ENCODE measurements around the gene BCAN.
"Not testable (repeated sequence)": the region's sequence is repeated elsewhere in the genome, so short reads cannot be mapped to it uniquely, and the experiment has no call there.

Gene BCAN

DNA sequence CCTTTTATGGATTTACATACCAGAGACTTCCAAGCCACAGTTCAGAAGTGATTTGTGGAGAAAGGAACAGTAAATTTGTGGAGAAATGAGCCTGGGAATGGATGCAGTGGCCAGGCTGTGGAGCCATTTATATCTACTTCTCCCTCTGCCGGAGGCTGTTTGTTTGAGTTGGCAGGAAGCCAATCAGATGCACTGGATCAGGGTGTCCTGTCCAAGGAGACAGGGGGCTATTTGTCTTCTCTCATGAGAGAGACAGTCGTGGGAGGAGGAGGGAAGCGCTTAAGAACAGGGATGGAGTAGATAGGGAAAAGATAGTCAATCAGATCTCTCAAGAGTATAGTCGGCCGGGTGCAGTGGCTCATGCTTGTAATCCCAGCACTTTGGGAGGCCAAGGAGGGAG lies 25.5 kb upstream of the BCAN start:
- DNase-seq: no peak

DNA sequence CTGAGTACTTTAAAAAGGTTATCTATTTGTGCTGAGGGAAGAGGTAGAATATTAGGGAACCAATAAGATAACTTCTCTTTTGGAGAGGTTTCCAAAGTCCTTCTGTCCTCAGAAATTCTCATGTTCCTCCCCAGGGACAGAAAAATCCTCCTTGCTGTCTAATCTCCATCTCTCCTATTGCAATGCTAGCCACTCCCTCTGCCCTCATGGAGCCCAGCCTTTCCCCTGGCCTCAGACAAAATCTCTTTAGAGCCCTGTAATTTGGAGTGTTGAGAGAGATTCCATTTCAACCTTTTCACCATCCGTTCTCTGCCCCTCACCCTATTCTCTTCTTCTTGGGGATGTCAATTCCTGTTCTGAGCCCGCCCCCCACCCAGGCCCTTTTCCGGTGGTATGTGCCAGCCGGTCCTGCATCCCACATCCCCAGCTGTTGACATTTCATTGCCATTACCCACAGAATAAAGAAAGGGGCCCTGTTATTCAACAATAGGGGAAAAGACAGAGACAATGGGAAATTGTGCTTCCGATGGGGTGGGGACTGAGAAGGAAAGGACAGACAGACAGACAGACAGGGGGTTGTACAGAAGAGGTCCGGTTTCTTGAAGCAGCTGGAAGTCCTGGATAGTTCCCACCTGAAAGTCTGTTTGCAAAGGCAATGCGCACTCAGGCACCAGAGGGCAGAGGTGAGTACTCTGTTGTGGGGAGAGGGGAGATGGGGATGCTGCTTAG lies 22.9 kb upstream of the BCAN start, which contains the start of gene HAPLN2:
HAPLN2 (plus strand) TSS at position 563 of the 729 bp plus-strand sequence. CDS start 4,076 bp downstream, outside the sequence.
- DNase-seq: no peak

DNA sequence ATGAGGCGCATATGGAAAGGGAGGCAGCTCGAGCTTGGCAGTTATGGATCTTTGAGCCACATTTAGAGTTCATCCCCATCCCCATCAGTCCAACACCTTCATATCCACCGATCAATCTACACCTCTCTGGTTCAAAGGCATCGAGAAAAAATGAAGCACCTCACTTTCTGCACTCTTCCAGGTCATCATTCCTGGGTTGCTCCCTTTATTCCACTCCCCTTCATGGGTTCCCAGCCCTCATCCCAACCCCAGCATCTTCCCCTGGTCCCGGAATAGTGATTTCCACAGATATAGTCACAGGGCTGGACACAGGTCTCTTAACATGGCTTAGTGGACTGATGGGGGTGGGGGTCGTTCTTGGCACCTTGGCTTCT lies 22.3 kb upstream of the BCAN start:
- DNase-seq: no peak

DNA sequence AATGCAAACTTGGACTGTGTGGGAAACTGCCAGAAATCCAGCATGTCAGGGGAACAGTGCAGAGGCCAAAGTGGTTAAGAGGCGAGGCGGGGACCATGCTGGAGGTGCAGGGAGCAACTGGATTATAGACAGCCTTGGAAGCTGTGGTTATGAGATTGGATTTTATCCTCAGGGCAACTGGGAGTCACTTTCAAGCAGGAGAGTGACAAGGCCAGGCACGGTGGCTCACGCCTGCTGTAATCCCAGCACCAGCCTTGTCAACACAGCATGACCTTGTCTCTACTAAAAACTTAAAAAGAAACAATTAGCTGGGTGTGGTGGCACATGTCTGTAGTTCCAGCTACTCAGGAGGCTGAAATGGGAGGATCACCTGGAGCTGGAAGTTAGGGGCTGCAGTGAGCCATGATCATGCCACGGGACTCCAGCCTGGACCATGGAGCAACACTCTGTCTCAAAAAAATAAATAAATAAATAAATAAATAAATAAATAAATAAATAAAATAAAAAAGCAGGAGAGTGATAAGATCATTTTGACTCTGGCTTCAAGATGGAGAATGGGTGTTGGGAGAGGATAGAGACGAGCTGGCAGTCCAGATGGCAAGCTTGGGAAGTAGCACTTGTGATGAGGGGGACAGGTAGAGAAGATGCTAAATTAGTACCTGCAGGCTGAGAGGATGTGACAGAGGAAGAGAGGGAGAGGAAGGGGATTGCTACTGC lies 19.2 kb upstream of the BCAN start:
- DNase-seq: no peak

DNA sequence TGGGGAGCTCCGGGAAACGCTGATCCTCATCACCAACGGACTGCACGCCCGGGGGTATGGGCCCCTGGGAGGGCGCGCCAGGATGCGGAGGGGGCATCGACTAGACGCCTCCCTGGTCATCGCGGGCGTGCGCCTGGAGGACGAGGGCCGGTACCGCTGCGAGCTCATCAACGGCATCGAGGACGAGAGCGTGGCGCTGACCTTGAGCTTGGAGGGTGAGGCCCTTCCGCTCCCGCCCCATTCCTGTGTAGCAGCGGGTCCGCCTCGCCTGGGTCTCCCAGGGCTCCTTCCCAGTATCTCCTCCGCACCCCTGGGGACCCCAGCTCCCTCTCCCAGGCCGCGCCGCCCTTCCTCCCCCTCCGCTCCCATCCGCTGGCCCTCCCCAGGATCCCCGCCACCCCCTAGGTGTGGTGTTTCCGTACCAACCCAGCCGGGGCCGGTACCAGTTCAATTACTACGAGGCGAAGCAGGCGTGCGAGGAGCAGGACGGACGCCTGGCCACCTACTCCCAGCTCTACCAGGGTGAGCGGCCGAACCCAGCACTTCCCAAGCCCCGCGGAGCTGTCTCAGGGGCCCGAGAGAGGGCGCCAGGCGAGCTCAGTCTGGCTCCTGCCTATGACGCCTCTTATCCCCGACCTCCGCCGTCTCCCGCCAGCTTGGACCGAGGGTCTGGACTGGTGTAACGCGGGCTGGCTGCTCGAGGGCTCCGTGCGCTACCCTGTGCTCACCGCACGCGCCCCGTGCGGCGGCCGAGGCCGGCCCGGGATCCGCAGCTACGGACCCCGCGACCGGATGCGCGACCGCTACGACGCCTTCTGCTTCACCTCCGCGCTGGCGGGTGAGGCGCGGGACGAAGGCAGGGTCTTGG lies 17.7 kb upstream of the BCAN start:
- DNase-seq: no peak

DNA sequence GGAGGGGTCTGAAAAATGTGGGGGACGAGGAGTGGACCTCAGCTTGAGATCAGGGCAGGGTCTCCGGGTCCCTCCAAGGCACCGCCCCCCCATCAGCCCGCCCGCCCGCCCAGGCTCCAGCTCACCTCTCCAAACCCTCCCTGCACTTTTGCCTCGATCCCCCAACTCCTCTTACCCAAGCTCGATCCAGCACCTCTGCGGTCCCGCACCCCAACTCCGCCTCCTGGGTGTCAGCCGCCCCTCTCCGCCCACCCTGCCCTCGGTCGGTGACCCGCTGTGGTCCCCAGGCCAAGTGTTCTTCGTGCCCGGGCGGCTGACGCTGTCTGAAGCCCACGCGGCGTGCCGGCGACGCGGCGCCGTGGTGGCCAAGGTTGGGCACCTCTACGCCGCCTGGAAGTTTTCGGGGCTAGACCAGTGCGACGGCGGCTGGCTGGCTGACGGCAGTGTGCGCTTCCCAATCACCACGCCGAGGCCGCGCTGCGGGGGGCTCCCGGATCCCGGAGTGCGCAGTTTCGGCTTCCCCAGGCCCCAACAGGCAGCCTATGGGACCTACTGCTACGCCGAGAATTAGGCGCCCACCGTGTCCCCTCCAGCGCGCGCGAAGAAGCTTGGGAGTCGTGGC lies 17.0 kb upstream of the BCAN start:
- DNase-seq: no peak

DNA sequence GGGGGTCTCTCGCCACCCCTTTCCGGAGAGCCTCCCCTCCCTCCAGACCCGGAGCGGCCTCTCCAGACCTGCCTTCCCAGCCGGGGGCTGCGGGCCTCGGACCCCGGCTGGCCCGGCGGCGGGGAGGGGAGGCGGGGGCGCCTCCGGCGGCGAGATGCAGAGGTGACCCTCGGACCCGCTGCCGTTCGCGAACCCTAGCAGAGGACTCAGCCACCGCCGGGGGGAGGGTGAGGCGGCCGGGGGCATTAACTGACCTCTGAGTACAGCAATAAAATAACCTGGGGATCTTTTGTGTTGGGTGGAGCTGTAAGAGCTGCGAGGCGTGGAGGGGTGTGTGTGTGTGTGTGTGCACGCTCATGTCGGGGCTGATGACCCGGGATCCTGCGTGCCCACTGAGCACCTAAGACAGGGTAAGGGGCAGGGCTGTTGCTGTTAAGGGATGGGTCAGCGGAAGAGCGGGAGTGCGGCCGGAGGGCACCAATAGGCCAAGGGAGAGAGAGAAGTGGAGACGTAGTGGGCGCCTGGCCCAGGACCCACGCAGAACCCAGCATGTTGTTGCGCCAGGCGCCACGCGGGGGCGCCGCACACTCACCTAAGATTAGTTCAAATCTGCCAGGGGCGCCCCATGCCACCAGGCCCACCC lies 16.4 kb upstream of the BCAN start:
- no peak for DNase-seq

DNA sequence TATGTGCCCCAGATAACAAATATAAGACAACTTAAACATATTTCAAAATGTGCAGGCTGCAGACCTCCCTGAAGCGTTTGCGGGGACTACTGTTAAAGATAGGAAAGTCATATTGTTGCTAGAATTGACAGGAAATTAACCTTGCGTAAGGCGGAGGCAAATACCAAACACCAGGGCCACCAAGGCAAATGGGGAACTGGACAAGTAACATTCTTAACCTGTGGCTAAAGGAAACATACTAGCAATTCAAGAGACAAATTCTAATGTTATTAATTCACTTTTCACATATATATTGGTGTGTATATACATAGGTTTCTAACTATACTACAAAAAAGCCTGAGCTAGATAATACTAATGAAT lies 15.9 kb upstream of the BCAN start:
- DNase-seq: no peak

DNA sequence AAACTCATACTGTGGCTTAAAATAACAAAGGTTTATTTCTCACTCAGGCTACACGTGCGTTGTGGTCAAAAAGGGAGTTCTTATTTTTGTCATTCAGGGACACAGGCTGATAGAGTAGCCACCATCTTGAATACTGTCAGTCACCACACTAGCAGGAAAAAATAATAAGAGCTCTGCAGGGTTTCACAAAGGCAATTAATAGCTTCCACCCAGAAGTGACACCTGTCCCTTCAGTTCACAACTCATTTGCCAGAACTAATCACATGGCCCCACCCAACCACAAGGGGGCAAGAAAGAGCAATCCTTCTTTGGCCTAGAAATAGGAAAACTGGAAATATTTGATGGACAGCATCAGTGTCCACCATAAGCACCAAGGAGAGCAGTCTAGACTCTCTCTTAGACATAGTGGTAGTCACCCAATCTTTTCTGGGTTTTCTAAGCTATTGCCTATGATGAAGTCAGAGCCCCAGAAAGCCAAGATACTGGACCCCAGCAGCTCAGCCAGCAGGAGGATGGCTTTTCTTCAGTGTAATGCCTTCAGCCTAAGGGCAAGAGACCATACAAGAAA lies 14.5 kb upstream of the BCAN start:
- no peak for DNase-seq

DNA sequence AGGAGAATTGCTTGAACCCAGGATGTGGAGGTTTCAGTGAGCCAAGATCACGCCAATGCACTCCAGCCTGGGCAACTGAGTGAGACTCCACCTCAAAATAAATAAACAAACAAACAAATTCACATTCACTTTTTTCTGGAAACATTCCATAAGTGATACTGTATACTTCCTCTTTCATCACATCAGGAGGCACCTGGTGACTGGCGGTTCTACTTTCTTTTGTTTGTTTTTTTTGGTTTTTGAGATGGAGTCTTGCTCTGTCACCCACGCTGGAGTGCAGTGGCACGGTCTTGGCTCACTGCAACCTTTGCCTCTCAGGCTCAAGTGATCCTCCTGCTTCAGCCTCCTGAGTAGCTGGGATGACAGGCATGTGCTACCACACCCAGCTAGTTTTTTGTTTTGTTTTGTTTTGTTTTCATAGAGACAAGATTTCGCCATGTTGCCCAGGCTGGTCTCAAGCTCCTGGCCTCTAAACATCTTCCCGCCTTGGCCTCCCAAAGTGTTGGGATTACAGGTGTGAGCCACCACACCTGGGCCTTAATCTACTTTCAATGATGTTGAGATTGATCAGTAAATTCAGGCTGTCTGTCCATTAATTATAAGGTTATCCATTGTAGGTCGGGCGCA lies 12.0 kb upstream of the BCAN start:
- DNase-seq: no peak

DNA sequence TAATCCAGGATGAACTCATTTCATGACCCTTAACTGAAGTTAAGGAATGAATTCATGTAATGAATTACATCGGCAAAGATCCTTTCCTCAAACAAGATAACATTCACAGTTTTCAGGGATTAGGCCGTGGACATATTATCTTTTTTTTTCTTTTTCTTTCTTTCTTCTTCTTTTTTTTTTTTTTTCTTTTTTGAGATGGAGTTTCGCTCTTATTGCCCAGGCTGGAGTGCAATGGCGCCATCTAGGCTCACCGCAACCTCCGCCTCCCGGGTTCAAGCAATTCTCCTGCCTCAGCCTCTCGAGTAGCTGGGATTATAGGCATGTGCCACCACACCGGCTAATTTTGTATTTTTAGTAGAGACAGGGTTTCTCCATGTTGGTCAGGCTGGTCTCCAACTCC lies 10.8 kb upstream of the BCAN start:
- DNase-seq: not testable (repeated sequence)

DNA sequence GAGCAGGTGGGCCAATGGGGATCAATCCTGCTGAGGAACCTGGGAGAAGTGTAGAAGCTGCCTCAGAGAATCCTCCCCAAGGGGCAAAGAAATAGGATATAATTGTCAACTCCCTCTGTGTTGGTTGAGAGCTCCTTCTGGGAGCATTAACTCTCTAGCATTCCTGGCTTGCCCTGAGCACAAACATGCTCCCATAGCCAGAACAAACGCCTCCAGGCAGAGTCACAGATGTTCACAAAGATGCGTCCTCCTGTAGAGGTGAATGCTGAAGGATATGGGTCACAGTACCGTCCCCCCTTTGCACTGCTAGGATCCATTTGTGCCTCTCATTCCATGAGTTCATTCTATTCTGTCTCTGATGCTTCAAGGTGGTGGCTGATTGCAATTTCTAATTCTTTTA lies 9.6 kb upstream of the BCAN start:
- DNase-seq: no peak

DNA sequence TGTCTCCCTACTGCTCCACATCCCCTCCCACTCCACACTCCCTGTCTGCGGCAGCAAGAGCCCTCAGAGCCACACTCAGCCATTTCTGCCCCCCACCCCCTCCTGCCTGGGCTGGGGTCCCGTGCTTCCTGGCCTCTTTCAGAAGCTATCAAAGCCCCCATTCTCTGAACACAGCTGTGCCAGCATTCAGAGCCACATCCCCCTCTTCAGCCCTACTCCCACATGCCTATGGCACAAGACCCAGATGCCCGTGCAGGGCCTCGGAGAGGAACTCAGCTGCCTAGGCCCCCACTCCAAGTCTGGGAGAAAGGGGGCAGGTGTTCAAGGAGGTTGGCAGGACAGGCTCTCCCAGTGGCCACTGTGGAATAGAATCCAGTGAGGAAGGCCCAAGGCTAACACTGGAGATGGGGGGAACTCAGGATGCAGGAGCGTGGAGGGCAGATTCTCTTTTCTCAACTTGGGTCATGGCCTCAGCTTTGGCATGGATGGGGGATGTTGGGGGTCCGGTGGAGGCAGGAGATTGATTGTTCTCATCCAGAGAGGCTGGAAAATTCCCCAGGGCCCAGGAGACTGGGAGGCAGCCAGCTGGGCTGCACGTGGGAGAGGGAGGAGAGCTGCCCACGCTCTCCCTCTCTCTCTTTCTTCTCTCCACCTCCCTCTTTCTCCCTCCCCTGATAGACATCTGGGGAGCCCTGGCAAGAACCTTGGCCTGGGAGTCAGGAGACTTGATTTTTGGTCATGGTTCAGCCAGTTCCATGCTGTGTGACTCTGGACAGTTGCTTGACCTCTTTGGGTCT lies 3.5 kb upstream of the BCAN start:
- DNase-seq: no peak

DNA sequence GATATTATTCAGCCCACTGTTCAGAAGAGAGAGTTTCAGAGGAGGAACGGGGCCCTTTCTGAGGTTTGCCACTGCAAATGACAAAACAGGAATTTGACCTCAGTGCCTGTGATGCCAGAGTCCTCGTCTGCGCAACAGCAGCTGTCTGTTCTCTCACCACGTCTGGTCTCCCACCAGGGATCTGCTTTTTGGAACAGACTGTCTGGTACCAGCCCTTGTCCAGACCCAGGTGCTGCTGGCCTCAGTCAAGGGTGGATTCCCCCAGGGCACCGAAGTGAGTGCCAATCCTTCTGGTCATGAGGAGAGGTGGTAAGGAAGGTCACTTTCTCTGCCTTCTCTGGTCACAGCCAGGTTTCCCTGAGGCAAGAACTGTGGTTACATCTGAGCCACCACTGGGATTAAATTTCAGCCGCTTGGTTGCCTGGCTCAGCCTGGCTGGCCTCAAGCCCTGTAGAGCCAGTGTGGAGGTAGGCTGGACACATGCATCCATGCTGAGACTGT lies 2.3 kb upstream of the BCAN start:
- no peak for DNase-seq

DNA sequence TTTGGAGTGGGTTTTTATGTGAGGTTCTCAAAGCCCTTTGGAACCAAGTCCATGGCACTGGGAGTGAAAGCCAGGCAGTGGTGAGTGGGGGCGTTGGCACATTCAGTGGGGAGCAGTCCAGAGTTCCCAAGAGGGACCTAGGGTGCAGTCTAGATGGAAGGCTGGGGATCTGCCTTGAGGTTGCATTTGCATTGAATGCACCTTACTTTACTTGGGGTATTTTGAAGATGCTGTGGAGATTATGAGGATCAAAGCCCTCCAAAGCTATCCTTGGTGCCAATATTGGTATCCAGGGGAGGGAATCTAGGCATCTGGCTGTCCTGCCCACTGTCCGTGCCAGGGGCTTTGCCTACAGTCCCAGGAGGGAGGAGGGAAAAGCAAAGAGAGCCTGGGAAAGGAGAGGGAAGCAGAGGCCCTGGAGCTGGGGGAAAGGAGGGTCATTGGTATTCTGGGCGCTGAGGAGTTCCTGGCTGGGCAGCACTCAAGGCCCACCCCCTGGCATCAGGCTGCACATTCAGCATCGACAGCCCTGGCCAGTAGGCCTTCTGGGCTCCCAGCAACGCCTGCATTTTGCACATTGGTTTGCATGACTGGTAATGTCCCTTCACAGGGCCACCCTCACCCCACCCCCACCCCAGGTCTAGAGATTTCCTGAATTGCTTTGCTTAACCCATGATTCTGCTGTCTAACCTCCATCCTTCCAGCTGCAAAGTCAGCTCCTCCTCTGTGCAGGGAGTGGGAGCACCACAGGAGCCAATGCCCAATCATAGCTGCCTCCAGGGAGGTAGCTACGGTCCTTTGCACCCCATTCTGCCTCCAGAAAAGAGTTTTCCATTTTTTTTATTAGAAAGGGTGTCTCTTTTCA lies 843 bp upstream of the BCAN start:
- DNase-seq: no peak

DNA sequence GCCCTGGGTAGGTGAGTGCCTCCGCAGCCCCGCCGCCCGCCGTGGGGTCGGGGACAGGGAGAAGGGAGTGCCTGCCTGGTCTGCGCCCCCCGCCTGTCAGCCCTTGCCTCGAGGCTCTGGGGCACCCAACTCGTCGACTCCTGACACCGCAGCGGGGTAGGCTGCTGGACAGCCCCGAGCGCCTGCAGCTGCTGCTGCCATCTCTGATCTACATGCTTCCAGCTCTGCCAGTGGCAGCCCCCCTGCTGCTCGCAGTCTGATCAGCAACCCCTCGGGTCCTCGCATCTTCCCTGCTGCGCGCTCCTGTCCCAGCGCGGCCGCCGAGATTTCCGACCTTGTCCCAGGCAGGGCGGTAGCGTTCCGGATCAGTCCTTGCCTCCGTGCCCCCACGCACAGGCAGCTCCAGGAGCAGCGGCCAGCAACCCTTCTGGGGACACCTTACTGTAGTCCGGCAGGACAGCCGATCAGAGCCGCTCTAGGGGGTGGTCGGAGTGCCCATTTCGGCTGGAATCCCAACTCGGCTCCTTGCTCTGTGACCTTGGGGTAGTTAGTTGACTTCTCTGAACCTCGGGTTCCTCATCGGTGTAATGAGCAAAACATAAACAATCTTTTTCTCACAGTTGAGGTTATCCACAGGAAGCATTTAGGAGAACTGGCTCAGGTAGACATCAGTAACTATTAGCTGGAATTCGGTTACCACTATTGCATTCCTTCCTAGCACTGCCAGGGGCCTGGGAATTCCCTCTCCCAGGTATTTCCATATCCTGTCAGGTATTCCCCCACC lies 540 bp downstream of the BCAN start:
- DNase-seq: no peak

DNA sequence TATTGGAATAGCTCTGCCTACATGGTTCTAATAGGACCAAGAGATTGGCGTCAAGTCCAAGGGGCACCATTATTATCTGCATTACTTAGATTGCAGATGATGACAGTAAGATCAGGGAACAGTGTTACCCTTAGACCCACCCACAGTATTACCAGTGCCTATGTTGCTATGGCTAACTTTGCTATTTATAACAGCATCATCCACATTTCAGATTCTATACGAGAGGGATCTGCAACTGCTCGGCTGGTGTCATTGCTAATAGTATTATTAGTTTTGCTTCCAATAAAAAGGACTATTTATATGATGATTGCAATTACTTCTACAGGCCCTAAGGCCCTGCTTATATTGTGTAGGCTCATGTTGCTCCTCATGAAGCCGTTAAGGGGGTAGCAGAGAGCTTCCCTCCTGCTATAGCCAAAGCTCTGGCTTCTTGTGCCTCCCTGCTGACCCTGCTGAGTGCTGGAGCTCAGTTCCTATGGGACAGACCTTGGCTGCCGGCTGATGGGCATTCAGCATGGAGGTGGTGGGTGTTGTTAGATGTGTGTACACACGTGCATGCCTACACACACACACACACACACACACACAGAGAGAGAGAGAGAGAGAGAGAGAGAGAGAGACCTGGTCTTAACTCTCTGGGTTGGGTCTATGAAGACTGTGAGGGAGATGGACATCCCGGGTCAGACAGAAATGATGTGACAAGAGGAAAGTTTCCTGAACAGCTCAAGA lies 1.3 kb downstream of the BCAN start:
- DNase-seq: no peak

DNA sequence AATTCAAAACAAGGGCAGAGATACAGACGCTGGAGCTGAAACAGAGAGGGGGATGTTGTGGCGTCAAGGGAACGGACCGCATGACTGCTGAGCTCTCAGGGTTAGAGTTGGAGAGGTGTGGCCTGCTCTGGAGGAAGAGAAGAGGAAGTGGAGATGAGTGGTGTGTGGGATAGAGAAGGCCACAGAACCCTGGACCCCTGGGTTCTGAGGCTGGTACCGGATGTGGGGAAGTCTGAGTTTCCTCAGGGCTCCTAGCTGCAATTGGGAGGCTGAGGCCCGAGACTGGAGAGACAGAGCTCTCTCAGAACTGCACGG lies 1.8 kb downstream of the BCAN start:
- no peak for DNase-seq

All from cortex of kidney (tissue), 1 donor.